Measurements from ENCODE around the gene MRPS21.

MRPS21 gene

GRCh38 chr1:150263549-150263948, 30.1 kb upstream of the MRPS21 start:
- peaks cover 66% of the 10 kb centered on the region for H3K36me3 ChIP-seq (ENCODE audit: insufficient read depth, low read depth, low read length)
- no peak overlapping the region for H3K27ac ChIP-seq (ENCODE audit: low read length)
- no peak overlapping the region for H3K9ac ChIP-seq (ENCODE audit: low read depth, low read length)
- H3K9me3 ChIP-seq (ENCODE audit: insufficient read depth, low read depth, low read length) = no peaks in the 10 kb centered on the region
- H3K27me3 ChIP-seq (ENCODE audit: insufficient read depth, low read length) = no peaks in the 10 kb centered on the region
- H3K4me3 ChIP-seq (ENCODE audit: low read length) = no peak overlapping the region
- peaks cover 17% of the 10 kb centered on the region; the same call in 1 of the 2 replicates for H3K4me1 ChIP-seq (ENCODE audit: insufficient read depth, low read length)

GRCh38 chr1:150267896-150268295, 25.8 kb upstream of the MRPS21 start:
- peak overlapping the region; percentile 84 for H3K27ac ChIP-seq (ENCODE audit: low read length)
- H3K4me1 ChIP-seq (ENCODE audit: insufficient read depth, low read length) = peaks cover 10% of the 10 kb centered on the region; the same call in 1 of the 2 replicates
- H3K27me3 ChIP-seq (ENCODE audit: insufficient read depth, low read length) = no peaks in the 10 kb centered on the region
- peak overlapping the region; percentile 96 for H3K9ac ChIP-seq (ENCODE audit: low read depth, low read length)
- peaks cover 45% of the 10 kb centered on the region for H3K36me3 ChIP-seq (ENCODE audit: insufficient read depth, low read depth, low read length)
- no peaks in the 10 kb centered on the region for H3K9me3 ChIP-seq (ENCODE audit: insufficient read depth, low read depth, low read length)
- H3K4me3 ChIP-seq (ENCODE audit: low read length) = peak overlapping the region; percentile 97

GRCh38 chr1:150268340-150268704, 25.3 kb upstream of the MRPS21 start:
- H3K36me3 ChIP-seq (ENCODE audit: insufficient read depth, low read depth, low read length) = peaks cover 40% of the 10 kb centered on the region
- peak overlapping the region; percentile 96 for H3K9ac ChIP-seq (ENCODE audit: low read depth, low read length)
- peak overlapping the region; percentile 97 for H3K4me3 ChIP-seq (ENCODE audit: low read length)
- peaks cover 13% of the 10 kb centered on the region; the same call in 1 of the 2 replicates for H3K4me1 ChIP-seq (ENCODE audit: insufficient read depth, low read length)
- H3K9me3 ChIP-seq (ENCODE audit: insufficient read depth, low read depth, low read length) = no peaks in the 10 kb centered on the region
- no peaks in the 10 kb centered on the region for H3K27me3 ChIP-seq (ENCODE audit: insufficient read depth, low read length)
- H3K27ac ChIP-seq (ENCODE audit: low read length) = peak overlapping the region; percentile 84

- no peaks in the 10 kb centered on the region for H3K9me3 ChIP-seq (ENCODE audit: insufficient read depth, low read depth, low read length)
- peaks cover 35% of the 10 kb centered on the region for H3K36me3 ChIP-seq (ENCODE audit: insufficient read depth, low read depth, low read length)
- H3K9ac ChIP-seq (ENCODE audit: low read depth, low read length) = peak within 1 kb of the TSS; percentile 96
- H3K4me3 ChIP-seq (ENCODE audit: low read length) = peak within 1 kb of the TSS; percentile 97
- peak within 1 kb of the TSS; percentile 84 for H3K27ac ChIP-seq (ENCODE audit: low read length)
- H3K27me3 ChIP-seq (ENCODE audit: insufficient read depth, low read length) = no peaks in the 10 kb centered on the region
- peaks cover 15% of the 10 kb centered on the region; the same call in 1 of the 2 replicates for H3K4me1 ChIP-seq (ENCODE audit: insufficient read depth, low read length)
These were observed 24.8 kb upstream of the MRPS21 start, which contains the start of gene APH1A for GRCh38 chr1:150268705-150269403. TSS of gene APH1A (minus strand) at chr1:150269016. CDS start at chr1:150268810, 206 bp downstream.

- Histone ChIP-seq H3K27ac (ENCODE audit: low read length) (peak overlapping the region; percentile 83), H3K4me1 (ENCODE audit: insufficient read depth, low read length) (peaks cover 15% of the 10 kb centered on the region; the same call in 1 of the 2 replicates), H3K36me3 (ENCODE audit: insufficient read depth, low read depth, low read length) (peaks cover 29% of the 10 kb centered on the region), H3K4me3 (ENCODE audit: low read length) (peak overlapping the region; percentile 97), H3K9ac (ENCODE audit: low read depth, low read length) (peak overlapping the region; percentile 96; the same call in 1 of the 2 replicates), H3K27me3 (ENCODE audit: insufficient read depth, low read length) (no peaks in the 10 kb centered on the region), H3K9me3 (ENCODE audit: insufficient read depth, low read depth, low read length) (no peaks in the 10 kb centered on the region)
These were observed 24.2 kb upstream of the MRPS21 start for GRCh38 chr1:150269451-150269850.

GRCh38 chr1:150271291-150271959, 22.2 kb upstream of the MRPS21 start:
- H3K9me3 ChIP-seq (ENCODE audit: insufficient read depth, low read depth, low read length) = no peaks in the 10 kb centered on the region
- H3K27ac ChIP-seq (ENCODE audit: low read length) = no peak overlapping the region
- peaks cover 16% of the 10 kb centered on the region for H3K36me3 ChIP-seq (ENCODE audit: insufficient read depth, low read depth, low read length)
- H3K4me1 ChIP-seq (ENCODE audit: insufficient read depth, low read length) = peaks cover 15% of the 10 kb centered on the region; the same call in 1 of the 2 replicates
- H3K27me3 ChIP-seq (ENCODE audit: insufficient read depth, low read length) = no peaks in the 10 kb centered on the region
- no peak overlapping the region for H3K9ac ChIP-seq (ENCODE audit: low read depth, low read length)
- H3K4me3 ChIP-seq (ENCODE audit: low read length) = no peak overlapping the region

GRCh38 chr1:150273311-150273710, 20.4 kb upstream of the MRPS21 start:
- Histone ChIP-seq H3K4me3 (ENCODE audit: low read length) (peak overlapping the region; percentile 69), H3K4me1 (ENCODE audit: insufficient read depth, low read length) (peaks cover 12% of the 10 kb centered on the region; the same call in 1 of the 2 replicates), H3K36me3 (ENCODE audit: insufficient read depth, low read depth, low read length) (0 out of 2 replicates have a peak, but pooled peaks cover 9% of the 10 kb centered on the region), H3K27ac (ENCODE audit: low read length) (no peak overlapping the region), H3K27me3 (ENCODE audit: insufficient read depth, low read length) (no peaks in the 10 kb centered on the region), H3K9ac (ENCODE audit: low read depth, low read length) (peak overlapping the region; percentile 78; the same call in 1 of the 2 replicates), H3K9me3 (ENCODE audit: insufficient read depth, low read depth, low read length) (no peaks in the 10 kb centered on the region)

- Histone ChIP-seq H3K27me3 (ENCODE audit: insufficient read depth, low read length) (peaks cover 12% of the 10 kb centered on the region), H3K4me3 (ENCODE audit: low read length) (no peak overlapping the region), H3K36me3 (ENCODE audit: insufficient read depth, low read depth, low read length) (peaks cover 18% of the 10 kb centered on the region; the same call in 1 of the 2 replicates), H3K4me1 (ENCODE audit: insufficient read depth, low read length) (no peaks in the 10 kb centered on the region), H3K9ac (ENCODE audit: low read depth, low read length) (no peak overlapping the region), H3K27ac (ENCODE audit: low read length) (no peak overlapping the region), H3K9me3 (ENCODE audit: insufficient read depth, low read depth, low read length) (no peaks in the 10 kb centered on the region)
These were observed 13.4 kb upstream of the MRPS21 start for GRCh38 chr1:150280138-150280707.

GRCh38 chr1:150281221-150281757, 12.4 kb upstream of the MRPS21 start:
- H3K27ac ChIP-seq (ENCODE audit: low read length) = peak overlapping the region; percentile 42

GRCh38 chr1:150281758-150282557, 11.7 kb upstream of the MRPS21 start, which contains the start of gene CIART:
TSS of gene CIART (plus strand) at chr1:150282554. CDS start at chr1:150283268, 714 bp downstream.
- peak within 1 kb of the TSS; percentile 42 for H3K27ac ChIP-seq (ENCODE audit: low read length)

More at GRCh38 chr1:150281221-150281757, 12.4 kb upstream of the MRPS21 start:
- Histone ChIP-seq H3K9ac (ENCODE audit: low read depth, low read length) (peak overlapping the region; percentile 78; the same call in 1 of the 2 replicates), H3K9me3 (ENCODE audit: insufficient read depth, low read depth, low read length) (no peaks in the 10 kb centered on the region), H3K4me1 (ENCODE audit: insufficient read depth, low read length) (no peaks in the 10 kb centered on the region), H3K4me3 (ENCODE audit: low read length) (peak overlapping the region; percentile 72), H3K36me3 (ENCODE audit: insufficient read depth, low read depth, low read length) (peaks cover 15% of the 10 kb centered on the region; the same call in 1 of the 2 replicates), H3K27me3 (ENCODE audit: insufficient read depth, low read length) (peaks cover 12% of the 10 kb centered on the region)

More at GRCh38 chr1:150281758-150282557, 11.7 kb upstream of the MRPS21 start, which contains the start of gene CIART:
- H3K27me3 ChIP-seq (ENCODE audit: insufficient read depth, low read length) = peaks cover 12% of the 10 kb centered on the region
- H3K9me3 ChIP-seq (ENCODE audit: insufficient read depth, low read depth, low read length) = no peaks in the 10 kb centered on the region
- peak within 1 kb of the TSS; percentile 72 for H3K4me3 ChIP-seq (ENCODE audit: low read length)
- H3K4me1 ChIP-seq (ENCODE audit: insufficient read depth, low read length) = no peaks in the 10 kb centered on the region
- H3K36me3 ChIP-seq (ENCODE audit: insufficient read depth, low read depth, low read length) = peaks cover 16% of the 10 kb centered on the region; the same call in 1 of the 2 replicates
- H3K9ac ChIP-seq (ENCODE audit: low read depth, low read length) = peak within 1 kb of the TSS; percentile 78; the same call in 1 of the 2 replicates
